ENCODE data around the gene NPPC.
A peak's percentile ranks its signal among the peaks of the same experiment; 100 is the strongest.

NPPC gene

DNA sequence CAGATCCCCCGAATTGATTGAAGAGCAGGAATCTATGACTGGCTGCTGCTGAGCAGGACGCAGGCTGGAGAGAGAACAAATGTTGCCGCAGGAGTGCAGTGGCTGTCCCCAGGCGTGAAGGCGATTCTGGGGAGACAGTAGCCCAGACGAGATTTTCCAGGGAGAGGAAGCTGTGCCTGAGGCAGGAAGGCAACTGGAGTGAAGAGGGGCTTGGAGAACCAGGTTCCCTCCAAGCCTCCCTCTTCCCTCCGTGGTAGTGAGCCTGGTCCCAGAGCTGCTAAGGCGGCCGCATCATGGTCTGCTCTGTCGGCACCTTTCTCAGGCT is 1.3 kb upstream of the NPPC start:
- TF ChIP-seq CTCF (IDR thresholded peaks at IDR 0.05; ENCODE audit: low read length): no peak
- TF ChIP-seq EZH2 (IDR thresholded peaks at IDR 0.05; ENCODE audit: borderline replicate concordance, low read length): no peak
- Histone ChIP-seq H3K27ac (ENCODE audit: low read depth, low read length, poor library complexity, severe bottlenecking) (no peak overlapping the region), H3K9ac (ENCODE audit: low read length) (no peak overlapping the region), H3K79me2 (ENCODE audit: insufficient read depth, low read length) (no peaks in the 10 kb centered on the region), H3K36me3 (ENCODE audit: insufficient read depth, low read length) (no peaks in the 10 kb centered on the region), H2AFZ (ENCODE audit: low read length) (no peak overlapping the region), H3K9me3 (ENCODE audit: low read length) (no peaks in the 10 kb centered on the region), H3F3A (ENCODE audit: insufficient read depth, low read length) (no peaks in the 10 kb centered on the region), H3K27me3 (ENCODE audit: insufficient read depth, low read length) (peaks cover under 1% of the 10 kb centered on the region; the same call in 1 of the 2 replicates), H3K9me2 (ENCODE audit: low read depth, low read length) (no peaks in the 10 kb centered on the region), H3K4me3 (ENCODE audit: low read depth, low read length, poor library complexity, severe bottlenecking) (no peak overlapping the region), H3K4me1 (ENCODE audit: insufficient read depth, low read length, severe bottlenecking) (peaks cover 15% of the 10 kb centered on the region), H3K4me2 (ENCODE audit: low read length) (no peak overlapping the region), H4K20me1 (ENCODE audit: insufficient read depth, low read length) (no peaks in the 10 kb centered on the region)

GRCh38 chr2:231926761-231927565 is 767 bp upstream of the NPPC start:
- Histone ChIP-seq H3F3A (ENCODE audit: insufficient read depth, low read length) (no peaks in the 10 kb centered on the region), H3K79me2 (ENCODE audit: insufficient read depth, low read length) (no peaks in the 10 kb centered on the region), H2AFZ (ENCODE audit: low read length) (no peak overlapping the region), H3K4me2 (ENCODE audit: low read length) (peak overlapping the region; percentile 81), H3K9me3 (ENCODE audit: low read length) (no peaks in the 10 kb centered on the region), H3K4me3 (ENCODE audit: low read depth, low read length, poor library complexity, severe bottlenecking) (peak overlapping the region; percentile 58), H3K9ac (ENCODE audit: low read length) (no peak overlapping the region; the same call in 1 of the 2 replicates), H3K36me3 (ENCODE audit: insufficient read depth, low read length) (no peaks in the 10 kb centered on the region), H3K27me3 (ENCODE audit: insufficient read depth, low read length) (no peaks in the 10 kb centered on the region; the same call in 1 of the 2 replicates), H3K27ac (ENCODE audit: low read depth, low read length, poor library complexity, severe bottlenecking) (no peak overlapping the region), H4K20me1 (ENCODE audit: insufficient read depth, low read length) (no peaks in the 10 kb centered on the region), H3K9me2 (ENCODE audit: low read depth, low read length) (no peaks in the 10 kb centered on the region), H3K4me1 (ENCODE audit: insufficient read depth, low read length, severe bottlenecking) (peaks cover 15% of the 10 kb centered on the region)
- TF ChIP-seq CTCF (IDR thresholded peaks at IDR 0.05; ENCODE audit: low read length) (no peak), EZH2 (IDR thresholded peaks at IDR 0.05; ENCODE audit: borderline replicate concordance, low read length) (no peak)

DNA sequence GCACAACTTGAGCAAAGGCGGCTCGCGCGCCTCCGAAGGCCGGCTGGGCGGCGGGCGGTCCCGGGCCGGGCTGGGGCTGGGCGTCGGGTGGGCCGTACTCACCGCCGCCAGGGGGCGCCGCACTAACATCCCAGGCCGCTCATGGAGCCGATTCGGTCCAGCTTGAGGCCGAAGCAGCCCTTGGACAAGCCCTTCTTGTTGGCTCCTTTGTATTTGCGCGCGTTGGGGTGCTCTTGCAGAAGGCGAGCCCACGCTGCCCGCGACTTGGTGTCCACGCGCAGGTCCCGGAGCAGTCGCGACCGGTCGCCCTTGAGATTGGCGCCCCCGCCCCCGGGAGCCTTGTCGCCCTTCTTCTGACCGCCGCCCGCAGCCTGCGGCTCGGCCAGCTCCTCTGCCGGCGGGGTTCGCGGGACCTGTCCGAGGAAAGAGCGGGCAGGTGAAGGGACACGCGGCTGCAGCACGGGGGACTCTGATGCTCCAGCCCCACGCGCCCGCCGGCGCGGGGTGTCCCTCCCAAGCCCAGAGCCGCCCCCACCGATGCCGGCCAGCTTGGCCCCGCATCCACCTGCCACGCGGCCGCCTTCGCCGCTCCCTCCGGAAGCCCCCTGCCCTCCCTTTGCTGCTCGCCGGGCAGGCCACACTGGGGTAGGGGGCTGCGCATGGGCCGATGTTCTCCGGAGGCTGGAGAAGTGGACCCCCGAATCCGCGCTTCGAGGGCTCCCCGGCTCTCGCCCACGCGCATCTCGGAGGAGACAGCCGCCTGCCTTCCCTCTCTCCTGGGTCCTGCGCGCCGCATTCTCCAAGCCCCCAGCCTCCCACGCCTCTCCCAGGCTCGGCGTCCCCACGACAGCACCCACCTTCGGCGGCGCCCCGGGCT is 655 bp downstream of the NPPC start:
- TF ChIP-seq EZH2 (IDR thresholded peaks at IDR 0.05; ENCODE audit: borderline replicate concordance, low read length) (no peak), CTCF (IDR thresholded peaks at IDR 0.05; ENCODE audit: low read length) (peak; percentile 84)
- Histone ChIP-seq H3K4me1 (ENCODE audit: insufficient read depth, low read length, severe bottlenecking) (peaks cover 15% of the 10 kb centered on the region), H3K4me2 (ENCODE audit: low read length) (peak overlapping the region; percentile 81), H3K36me3 (ENCODE audit: insufficient read depth, low read length) (no peaks in the 10 kb centered on the region), H4K20me1 (ENCODE audit: insufficient read depth, low read length) (no peaks in the 10 kb centered on the region), H3K9ac (ENCODE audit: low read length) (no peak overlapping the region; the same call in 1 of the 2 replicates), H3K9me3 (ENCODE audit: low read length) (no peaks in the 10 kb centered on the region), H3F3A (ENCODE audit: insufficient read depth, low read length) (no peaks in the 10 kb centered on the region), H3K79me2 (ENCODE audit: insufficient read depth, low read length) (no peaks in the 10 kb centered on the region), H3K9me2 (ENCODE audit: low read depth, low read length) (no peaks in the 10 kb centered on the region), H3K4me3 (ENCODE audit: low read depth, low read length, poor library complexity, severe bottlenecking) (peak overlapping the region; percentile 58), H3K27me3 (ENCODE audit: insufficient read depth, low read length) (no peaks in the 10 kb centered on the region; the same call in 1 of the 2 replicates), H2AFZ (ENCODE audit: low read length) (no peak overlapping the region), H3K27ac (ENCODE audit: low read depth, low read length, poor library complexity, severe bottlenecking) (no peak overlapping the region)

All from OCI-LY1 (cell line).